Fibroblast of lung (primary cell): ENCODE measurements around the gene COL25A1. TPM values are rescaled to one million over a fixed set of nuclear protein-coding genes. Genes with fewer than 3 reads are reported as not detected.

Source experiments
- DNase-seq, 2 donors: peaks; one replicate each; pipeline versions ENCODE4 v3.0.0 to v3.0.0-alpha.2; 2010; ENCODE audit warnings: low read depth in 2 of 2
- H2AFZ ChIP-seq: 2 replicates; pipeline ENCODE4 v1.5.1; 2012; ENCODE audit warnings: low read length, control low read depth, inconsistent platforms
- H3K27ac ChIP-seq: 2 replicates; pipeline ENCODE4 v1.5.1; 2011; ENCODE audit warnings: low read length, control low read depth; ENCODE audit not compliant: insufficient read depth
- H3K27me3 ChIP-seq: 2 replicates; pipeline ENCODE4 v1.5.1; 2011; ENCODE audit warnings: mild to moderate bottlenecking, low read length; ENCODE audit not compliant: control insufficient read depth, insufficient read depth
- H3K36me3 ChIP-seq: 2 replicates; pipeline ENCODE4 v1.5.1; 2011; ENCODE audit warnings: low read length; ENCODE audit not compliant: control insufficient read depth, insufficient read depth
- H3K4me1 ChIP-seq: 2 replicates; pipeline ENCODE4 v1.5.1; 2011; ENCODE audit warnings: low read length; ENCODE audit not compliant: control insufficient read depth, insufficient read depth; ENCODE audit errors: extremely low read depth
- H3K4me2 ChIP-seq: 2 replicates; pipeline ENCODE4 v1.5.1; 2011; ENCODE audit warnings: low read length, control low read depth; ENCODE audit not compliant: insufficient read depth; ENCODE audit errors: extremely low read depth
- H3K4me3 ChIP-seq, 4 experiments: fragments of 200-600 bp in 1 of 4; sonication (generic) in 1 of 4; replicated peaks in 1 of 4; 2 replicates each; pipeline ENCODE4 v1.5.1; 2011 to 2016; ENCODE audit warnings: low read length in 4 of 4, low read depth in 3 of 4, mild to moderate bottlenecking in 3 of 4, control low read depth in 2 of 4, inconsistent platforms in 1 of 4, mixed read lengths in 1 of 4; ENCODE audit not compliant: insufficient read depth in 1 of 4; ENCODE audit errors: control extremely low read depth in 1 of 4
- H3K79me2 ChIP-seq: 2 replicates; pipeline ENCODE4 v1.5.1; 2012; ENCODE audit warnings: mild to moderate bottlenecking, low read length, inconsistent platforms; ENCODE audit not compliant: control insufficient read depth, insufficient read depth
- H3K9ac ChIP-seq: 2 replicates; pipeline ENCODE4 v1.5.1; 2011; ENCODE audit warnings: mild to moderate bottlenecking, low read length, control low read depth; ENCODE audit not compliant: insufficient read depth
- H3K9me3 ChIP-seq: 2 replicates; pipeline ENCODE4 v1.5.1; 2012; ENCODE audit warnings: low read depth, low read length; ENCODE audit not compliant: control insufficient read depth, insufficient read depth
- H4K20me1 ChIP-seq: 2 replicates; pipeline ENCODE4 v1.5.1; 2011; ENCODE audit warnings: low read length; ENCODE audit not compliant: control insufficient read depth, insufficient read depth; ENCODE audit errors: extremely low read depth
- EZH2 ChIP-seq: IDR thresholded peaks from 2 replicates; pipeline ENCODE4 v1.5.1; 2012; ENCODE audit warnings: low read length, control low read depth, mild to moderate bottlenecking; ENCODE audit errors: missing control alignments
- polyA plus RNA-seq, 2 donors: library from polyadenylated mRNA; depleted of rRNA in 1 of 2; stranded (reverse) in 1 of 2; unstranded in 1 of 2; fragments of >200 nt; gene quantifications; 2 replicates each; pipeline ENCODE4 v1.2.1, GENCODE V29; 2011 to 2012; ENCODE audit warnings: missing spikeins in 1 of 2
- total RNA-seq: library from RNA; depleted of rRNA; stranded (reverse); fragments of >200 nt; gene quantifications from 2 replicates; pipeline ENCODE4 v1.2.1, GENCODE V29; 2014
- TF ChIP-seq, protein P1 (sequence below), 2 donors: IDR thresholded peaks in 1 of 2; conservative IDR thresholded peaks in 1 of 2; 1 replicate in 1 of 2; 2 replicates in 1 of 2; pipeline ENCODE4 v1.5.1; 2011 to 2012; ENCODE audit warnings: low read length in 2 of 2, control low read depth in 1 of 2, inconsistent platforms in 1 of 2, low read depth in 1 of 2, mild to moderate bottlenecking in 1 of 2

Gene COL25A1
- total and polyA plus RNA-seq, 2 donors (not counting 1 experiment from before 2014, with no cell fraction given) = under 0.01 to 0.01 TPM

DNA sequence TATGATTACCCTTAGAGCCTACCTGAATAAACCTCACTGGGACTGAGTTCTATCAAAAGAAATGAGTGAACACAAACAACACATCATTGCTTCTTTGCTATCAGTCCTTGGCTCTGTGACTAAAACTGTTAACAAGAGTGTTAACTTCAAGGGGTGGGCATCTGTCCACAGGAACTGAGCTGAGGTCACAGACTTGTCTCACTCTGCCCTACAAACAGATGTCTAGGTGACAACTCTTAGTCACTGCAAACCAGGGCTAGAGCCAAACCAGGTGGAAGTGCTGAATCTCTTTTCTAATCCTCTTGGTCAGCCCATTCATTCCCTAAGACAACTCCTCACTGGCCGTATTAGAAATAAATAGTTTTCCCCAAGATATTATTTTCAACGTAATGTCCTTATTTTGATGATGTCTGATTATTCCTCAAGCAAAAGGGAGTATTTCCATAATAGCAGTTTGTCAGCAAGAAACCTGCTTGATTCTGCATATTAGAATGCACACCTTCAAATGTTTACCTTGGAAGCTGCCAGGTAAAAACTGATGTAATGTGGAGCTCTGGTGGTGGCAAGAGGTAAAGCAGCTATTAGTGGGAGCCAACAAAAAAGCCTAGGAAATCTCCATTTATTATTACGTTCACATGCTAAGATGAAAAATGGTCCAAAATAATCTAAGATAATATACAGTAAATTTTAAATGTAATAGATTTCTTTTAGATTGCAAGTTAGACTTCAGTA is 4.0 kb downstream of the COL25A1 start:
- TF ChIP-seq EZH2 = no peak
- TF ChIP-seq, protein P1, sequence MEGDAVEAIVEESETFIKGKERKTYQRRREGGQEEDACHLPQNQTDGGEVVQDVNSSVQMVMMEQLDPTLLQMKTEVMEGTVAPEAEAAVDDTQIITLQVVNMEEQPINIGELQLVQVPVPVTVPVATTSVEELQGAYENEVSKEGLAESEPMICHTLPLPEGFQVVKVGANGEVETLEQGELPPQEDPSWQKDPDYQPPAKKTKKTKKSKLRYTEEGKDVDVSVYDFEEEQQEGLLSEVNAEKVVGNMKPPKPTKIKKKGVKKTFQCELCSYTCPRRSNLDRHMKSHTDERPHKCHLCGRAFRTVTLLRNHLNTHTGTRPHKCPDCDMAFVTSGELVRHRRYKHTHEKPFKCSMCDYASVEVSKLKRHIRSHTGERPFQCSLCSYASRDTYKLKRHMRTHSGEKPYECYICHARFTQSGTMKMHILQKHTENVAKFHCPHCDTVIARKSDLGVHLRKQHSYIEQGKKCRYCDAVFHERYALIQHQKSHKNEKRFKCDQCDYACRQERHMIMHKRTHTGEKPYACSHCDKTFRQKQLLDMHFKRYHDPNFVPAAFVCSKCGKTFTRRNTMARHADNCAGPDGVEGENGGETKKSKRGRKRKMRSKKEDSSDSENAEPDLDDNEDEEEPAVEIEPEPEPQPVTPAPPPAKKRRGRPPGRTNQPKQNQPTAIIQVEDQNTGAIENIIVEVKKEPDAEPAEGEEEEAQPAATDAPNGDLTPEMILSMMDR (conservative IDR thresholded peaks at IDR 0.05 in 1 of 2, IDR thresholded peaks at IDR 0.05 in 1 of 2; ENCODE audit: low read depth in 1 of 2, low read length in 2 of 2) = peak in 1 of 2 donors; percentile 53
- Histone ChIP-seq H2AFZ (no peak overlapping the region), H3K27me3 (peaks cover 24% of the 10 kb centered on the region), H4K20me1 (no peaks in the 10 kb centered on the region), H3K27ac (no peak overlapping the region), H3K79me2 (no peaks in the 10 kb centered on the region), H3K4me2 (no peak overlapping the region), H3K4me3 (no peak overlapping the region), H3K36me3 (no peaks in the 10 kb centered on the region), H3K4me1 (no peaks in the 10 kb centered on the region), H3K9ac (no peak overlapping the region), H3K9me3 (no peaks in the 10 kb centered on the region)
- DNase-seq = peak in 1 of 2 donors; percentile 11

DNA sequence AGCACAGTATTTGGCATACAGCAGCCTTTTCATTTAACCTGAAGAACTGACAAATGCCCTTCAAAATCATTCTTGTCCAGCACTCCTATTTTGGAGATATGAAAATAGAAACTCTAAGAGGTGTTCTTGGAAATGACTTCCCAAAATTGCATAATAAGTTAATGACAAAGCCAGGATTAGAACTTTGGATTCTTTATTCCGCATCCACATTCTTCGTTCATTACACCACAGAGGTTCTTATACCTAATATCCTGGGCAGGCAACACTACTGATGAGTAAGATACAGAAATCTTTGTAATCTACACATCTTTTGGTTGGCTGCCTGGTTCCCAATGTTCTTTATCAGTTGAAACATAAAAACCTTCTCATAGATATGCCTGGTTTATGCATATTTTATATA is 5.9 kb downstream of the COL25A1 start:
- H4K20me1 ChIP-seq = no peaks in the 10 kb centered on the region
- H3K79me2 ChIP-seq = no peaks in the 10 kb centered on the region
- no peak overlapping the region for H3K4me3 ChIP-seq
- H3K36me3 ChIP-seq = no peaks in the 10 kb centered on the region
- peak in 1 of 2 donors; percentile 82 for DNase-seq
- TF ChIP-seq, protein P1 (conservative IDR thresholded peaks at IDR 0.05 in 1 of 2, IDR thresholded peaks at IDR 0.05 in 1 of 2; ENCODE audit: low read depth in 1 of 2, low read length in 2 of 2) = no peak
- TF ChIP-seq EZH2 = no peak
- H2AFZ ChIP-seq = no peak overlapping the region
- H3K9me3 ChIP-seq = no peaks in the 10 kb centered on the region
- peaks cover 5% of the 10 kb centered on the region for H3K27me3 ChIP-seq
- no peak overlapping the region for H3K9ac ChIP-seq
- no peak overlapping the region for H3K27ac ChIP-seq
- H3K4me2 ChIP-seq = no peak overlapping the region
- H3K4me1 ChIP-seq = no peaks in the 10 kb centered on the region

DNA sequence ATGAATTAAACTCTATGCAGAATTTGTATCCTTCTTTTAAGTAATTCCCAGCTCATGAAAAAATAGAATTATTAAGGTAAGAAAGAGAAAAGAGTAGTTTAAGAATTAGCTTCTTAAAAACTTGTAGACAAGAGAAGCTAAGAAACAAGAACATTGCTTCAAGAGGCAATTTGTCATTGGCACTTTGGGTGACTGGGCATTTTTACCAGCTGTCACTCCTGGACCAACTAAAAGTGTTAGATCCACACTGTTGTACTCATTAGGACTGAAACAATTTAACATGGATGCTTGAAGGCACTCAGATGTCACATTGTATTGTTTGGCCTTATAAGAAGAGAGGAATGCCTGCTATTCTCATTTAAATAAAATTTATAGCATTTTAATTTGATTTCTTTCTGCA is 7.4 kb downstream of the COL25A1 start:
- no peak for DNase-seq
- no peak overlapping the region for H3K9ac ChIP-seq
- H3K79me2 ChIP-seq = no peaks in the 10 kb centered on the region
- H3K4me3 ChIP-seq = no peak overlapping the region
- no peaks in the 10 kb centered on the region for H3K9me3 ChIP-seq
- no peaks in the 10 kb centered on the region for H4K20me1 ChIP-seq
- no peaks in the 10 kb centered on the region for H3K27me3 ChIP-seq
- no peaks in the 10 kb centered on the region for H3K36me3 ChIP-seq
- no peaks in the 10 kb centered on the region for H3K4me1 ChIP-seq
- H3K27ac ChIP-seq = no peak overlapping the region
- H2AFZ ChIP-seq = no peak overlapping the region
- H3K4me2 ChIP-seq = no peak overlapping the region
- TF ChIP-seq EZH2 = no peak
- TF ChIP-seq, protein P1 (conservative IDR thresholded peaks at IDR 0.05 in 1 of 2, IDR thresholded peaks at IDR 0.05 in 1 of 2; ENCODE audit: low read depth in 1 of 2, low read length in 2 of 2) = no peak
